Body of pancreas (tissue), 4 donors: ENCODE measurements around the gene TGM6.

Experiments
- CTCF ChIP-seq, 7 experiments: fragments of 450-650 bp in 4 of 7; fragments of 200-600 bp in 3 of 7; sonication (generic) in 3 of 7; IDR thresholded peaks; one replicate each; pipeline ENCODE4 v1.5.1; 2016 to 2019; ENCODE audit warnings: antibody characterized with exemption in 7 of 7
- POLR2A ChIP-seq, 3 donors: fragments of 450-650 bp; IDR thresholded peaks; one replicate each; pipeline ENCODE4 v1.6.1; 2016; ENCODE audit warnings: antibody characterized with exemption in 3 of 3, mild to moderate bottlenecking in 2 of 3

- TF ChIP-seq CTCF (IDR thresholded peaks at IDR 0.05) = no peak
- TF ChIP-seq POLR2A (IDR thresholded peaks at IDR 0.05) = no peak
Observed at GRCh38 chr20:2379511-2380229, 1.0 kb upstream of the TGM6 start.
